GM23248 (cell line): Measurements from ENCODE around the gene ASIC2.

Experiments used
- EZH2 ChIP-seq: fragments of 200-600 bp; sonication (generic); IDR thresholded peaks from 2 replicates; pipeline ENCODE4 v1.6.1; 2018; ENCODE audit warnings: antibody characterized with exemption, mild to moderate bottlenecking; ENCODE audit not compliant: insufficient read depth, poor library complexity, severe bottlenecking
- EZH2phosphoT487 ChIP-seq: fragments of 200-600 bp; sonication (generic); IDR thresholded peaks from 2 replicates; pipeline ENCODE4 v1.6.1; 2018; ENCODE audit warnings: antibody characterized with exemption, moderate library complexity, mild to moderate bottlenecking, low read depth; ENCODE audit not compliant: insufficient read depth

DNA sequence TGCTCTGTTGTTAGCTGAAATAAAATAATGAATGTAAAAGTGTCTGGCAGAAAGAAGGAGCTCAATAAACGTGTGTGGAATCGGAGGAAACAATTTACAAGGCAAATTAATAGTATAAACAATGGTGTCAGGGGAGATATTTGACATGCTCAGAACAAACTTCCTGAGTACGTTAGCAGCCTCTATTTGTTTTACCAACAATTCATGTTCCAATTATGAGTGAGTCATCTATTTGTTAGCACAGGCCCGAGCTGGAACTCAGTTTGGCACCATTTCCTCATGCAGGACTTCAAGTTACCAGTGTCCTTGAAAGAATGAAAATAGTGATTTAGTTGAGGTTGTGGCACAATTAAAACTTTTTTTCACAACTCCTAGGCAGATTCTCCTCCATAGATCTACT is 9.1 kb downstream of the ASIC2 start:
- TF ChIP-seq EZH2 (no peak), EZH2phosphoT487 (no peak)
